Adrenal gland (tissue), 5 donors: ENCODE results near the gene NDC1.

Experiments
- CTCF ChIP-seq, 6 experiments: fragments of 450-650 bp in 4 of 6; fragments of 200-600 bp in 2 of 6; sonication (generic) in 1 of 6; IDR thresholded peaks; 1 replicate in 5 of 6; 2 replicates in 1 of 6; pipeline versions ENCODE4 v1.5.1 to v1.8.0; 2016 to 2021; ENCODE audit warnings: antibody characterized with exemption in 6 of 6, mild to moderate bottlenecking in 2 of 6, moderate library complexity in 1 of 6
- POLR2A ChIP-seq, 2 donors: fragments of 450-650 bp; IDR thresholded peaks; one replicate each; pipeline ENCODE4 v1.6.1; 2017; ENCODE audit warnings: antibody characterized with exemption in 2 of 2, mild to moderate bottlenecking in 2 of 2, moderate library complexity in 1 of 2
- donor health status: DM: no; HTN: no; CAD: no.

GRCh38 chr1:53810007-53810406 is 28.1 kb downstream of the NDC1 start:
- TF ChIP-seq CTCF (IDR thresholded peaks at IDR 0.05), result no peak
- TF ChIP-seq POLR2A (IDR thresholded peaks at IDR 0.05), result no peak
